H1 (cell line): ENCODE results near the gene CACNA1G. TPM values are rescaled to one million over a fixed set of nuclear protein-coding genes. Genes with fewer than 3 reads are reported as not detected.

Experiments used
- ATF3 ChIP-seq: IDR thresholded peaks from 2 replicates; pipeline ENCODE4 v1.6.1; 2011; ENCODE audit warnings: low read depth, mild to moderate bottlenecking, low read length; ENCODE audit not compliant: insufficient read depth
- CEBPB ChIP-seq: IDR thresholded peaks from 2 replicates; pipeline ENCODE4 v1.6.1; 2012; ENCODE audit warnings: low read depth, low read length
- MAX ChIP-seq: IDR thresholded peaks from 2 replicates; pipeline ENCODE4 v1.6.1; 2012; ENCODE audit warnings: inconsistent platforms
- PHF8 ChIP-seq: fragments of 200-600 bp; sonication (generic); conservative IDR thresholded peaks from 2 replicates; pipeline ENCODE4 v1.7.1; 2012; ENCODE audit warnings: low read depth, mild to moderate bottlenecking, inconsistent platforms, low read length, moderate library complexity
- RNF2 ChIP-seq: fragments of 200-900, 300-1000 bp; sonication (generic); IDR thresholded peaks from 2 replicates; pipeline ENCODE4 v1.7.1; 2016; ENCODE audit warnings: borderline replicate concordance, low read depth, mild to moderate bottlenecking, antibody characterized with exemption, low read length; ENCODE audit not compliant: poor library complexity, severe bottlenecking; ENCODE audit errors: missing control alignments
- SAP30 ChIP-seq: fragments of 300-600 bp; sonication (generic); IDR thresholded peaks from 2 replicates; pipeline ENCODE4 v1.7.1; 2012; ENCODE audit warnings: low read length, moderate library complexity, mild to moderate bottlenecking, inconsistent platforms; ENCODE audit not compliant: insufficient read depth, insufficient replicate concordance
- SP2 ChIP-seq: IDR thresholded peaks from 2 replicates; pipeline ENCODE4 v1.6.1; 2012; ENCODE audit warnings: mild to moderate bottlenecking, low read length, inconsistent platforms
- polyA plus RNA-seq, 7 experiments: library from polyadenylated mRNA; depleted of rRNA in 3 of 7; stranded (reverse) in 5 of 7; unstranded in 2 of 7; fragments of >200 nt in 5 of 7; fragments of 200-250 nt in 2 of 7; gene quantifications; 1 replicate in 5 of 7; 2 replicates in 1 of 7; 4 replicates in 1 of 7; pipeline versions ENCODE4 v1.2.1 to v1.2.3, GENCODE V29; 2011 to 2013; ENCODE audit warnings: missing spikeins in 2 of 7, mixed read lengths in 2 of 7
- total RNA-seq: library from RNA; stranded (reverse); fragmentation: NEBNext Ultra II Directional; extraction: Animal tissue kit (Norgen Biotek cat#: 25700); gene quantifications from 2 replicates; pipeline ENCODE4 v1.2.1, GENCODE V29; 2021

CACNA1G gene
- total and polyA plus RNA-seq, 2 of the 8 experiments (the other 6 are each of a cell fraction or from before 2014, with no cell fraction given): 2.9 to 4.9 TPM

- no peak for TF ChIP-seq PHF8
- no peak for TF ChIP-seq RNF2
- TF ChIP-seq SAP30: no peak
- no peak for TF ChIP-seq ATF3
- TF ChIP-seq CEBPB: no peak
- TF ChIP-seq SP2: no peak
- no peak for TF ChIP-seq MAX
These were observed 78.6 kb downstream of the CACNA1G start (continued) for GRCh38 chr17:50638966-50639713.
